Transverse colon (tissue), 4 donors: ENCODE results near the gene LILRA5.

Experiments used
- CTCF ChIP-seq, 5 experiments: fragments of 200-600 bp in 3 of 5; fragments of 450-650 bp in 2 of 5; sonication (generic) in 3 of 5; IDR thresholded peaks; 1 replicate in 2 of 5; 2 replicates in 3 of 5; pipeline ENCODE4 v1.5.1; 2016 to 2017; ENCODE audit warnings: antibody characterized with exemption in 5 of 5, inconsistent platforms in 3 of 5, mild to moderate bottlenecking in 2 of 5, moderate library complexity in 1 of 5
- EP300 ChIP-seq: sonication (generic); formaldehyde crosslinking; IDR thresholded peaks from one replicate; pipeline ENCODE4 v1.6.1; 2017; ENCODE audit warnings: antibody characterized with exemption, low read depth
- POLR2AphosphoS5 ChIP-seq, 3 donors: sonication (generic); formaldehyde crosslinking; IDR thresholded peaks; one replicate each; pipeline ENCODE4 v1.6.1; 2016; ENCODE audit warnings: antibody characterized with exemption in 3 of 3

GRCh38 chr19:54354761-54355160, 41.8 kb upstream of the LILRA5 start:
- TF ChIP-seq CTCF (IDR thresholded peaks at IDR 0.05) (no peak), EP300 (no peak), POLR2AphosphoS5 (IDR thresholded peaks at IDR 0.05) (no peak)
